ENCODE measurements around the gene ZNF618. TPM values are rescaled to one million over a fixed set of nuclear protein-coding genes. Genes with fewer than 3 reads are reported as not detected.

Gene ZNF618
- total and polyA plus RNA-seq, 9 donors, result 8.2 to 28.9 (median 18.3) TPM

DNA sequence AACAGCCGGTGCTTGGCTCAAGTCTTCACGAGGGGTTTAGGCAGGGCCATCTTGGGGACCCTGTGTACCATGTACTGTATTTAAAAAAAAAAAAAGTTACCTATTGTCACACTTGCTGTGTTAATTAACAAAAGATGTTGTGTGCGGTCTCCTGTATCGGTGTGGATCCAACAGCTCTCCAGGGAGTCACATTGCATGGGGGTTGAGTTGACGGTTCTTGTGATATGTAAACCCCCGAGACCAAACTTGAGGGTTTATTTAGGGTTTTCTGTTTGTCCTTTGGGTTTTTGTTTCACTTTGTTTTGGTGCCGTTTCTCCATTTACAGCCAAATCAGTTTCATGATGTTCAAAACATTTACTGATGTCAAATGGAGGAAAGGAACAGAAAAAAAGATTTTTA lies 179.8 kb downstream of the ZNF618 start:
- intact Hi-C loops (cut with DNase I), result no loop called here
- H3K4me3 ChIP-seq, result no peak overlapping the region
- H3K9me3 ChIP-seq, result no peaks in the 10 kb centered on the region
- H3K36me3 ChIP-seq, result no peaks in the 10 kb centered on the region
- TF ChIP-seq EP300 (IDR thresholded peaks at IDR 0.05), result no peak
- no peak for TF ChIP-seq POLR2A (IDR thresholded peaks at IDR 0.05)
- TF ChIP-seq CTCF (IDR thresholded peaks at IDR 0.05), result no peak
- H3K27ac ChIP-seq, result peak overlapping the region in 1 of 2 donors; percentile 30
- WGBS, 3 donors, result 34 to 71% (median 52%) methylated on average over 7 of the region's 7 CpGs
- no peaks in the 10 kb centered on the region for H3K27me3 ChIP-seq
- DNase-seq, result no peak
- H3K4me1 ChIP-seq (ENCODE audit: insufficient read depth), result peaks cover 15% of the 10 kb centered on the region

DNA sequence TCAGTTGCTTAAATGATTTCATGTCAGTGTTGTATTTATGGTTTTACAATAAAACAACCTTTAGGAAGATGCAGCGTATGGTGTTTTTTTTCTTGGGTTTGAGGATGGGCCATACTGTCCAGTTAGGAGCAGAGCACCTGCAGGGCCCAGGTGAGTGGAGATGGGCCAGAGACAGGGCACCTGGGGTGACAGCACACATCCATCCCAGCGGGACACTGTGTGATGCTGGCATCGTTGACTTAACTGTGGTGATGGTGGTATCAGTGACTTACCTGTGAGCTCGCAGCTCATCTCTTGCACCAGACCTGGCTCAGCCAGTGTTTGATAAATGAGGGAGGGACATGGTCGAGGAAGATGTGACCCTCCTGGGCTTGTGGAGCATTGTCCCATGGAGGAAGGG lies 180.4 kb downstream of the ZNF618 start:
- peaks cover 15% of the 10 kb centered on the region for H3K4me1 ChIP-seq (ENCODE audit: insufficient read depth)
- DNase-seq, result no peak
- no peak overlapping the region for H3K4me3 ChIP-seq
- no peaks in the 10 kb centered on the region for H3K9me3 ChIP-seq
- no peaks in the 10 kb centered on the region for H3K27me3 ChIP-seq
- no peak for TF ChIP-seq POLR2A (IDR thresholded peaks at IDR 0.05)
- no peak for TF ChIP-seq CTCF (IDR thresholded peaks at IDR 0.05)
- no peak for TF ChIP-seq EP300 (IDR thresholded peaks at IDR 0.05)
- intact Hi-C loops (cut with DNase I), result no loop called here
- H3K27ac ChIP-seq, result no peak overlapping the region
- H3K36me3 ChIP-seq, result no peaks in the 10 kb centered on the region
- WGBS, 3 donors, result 93 to 98% (median 96%) methylated on average over 5 of the region's 5 CpGs

DNA sequence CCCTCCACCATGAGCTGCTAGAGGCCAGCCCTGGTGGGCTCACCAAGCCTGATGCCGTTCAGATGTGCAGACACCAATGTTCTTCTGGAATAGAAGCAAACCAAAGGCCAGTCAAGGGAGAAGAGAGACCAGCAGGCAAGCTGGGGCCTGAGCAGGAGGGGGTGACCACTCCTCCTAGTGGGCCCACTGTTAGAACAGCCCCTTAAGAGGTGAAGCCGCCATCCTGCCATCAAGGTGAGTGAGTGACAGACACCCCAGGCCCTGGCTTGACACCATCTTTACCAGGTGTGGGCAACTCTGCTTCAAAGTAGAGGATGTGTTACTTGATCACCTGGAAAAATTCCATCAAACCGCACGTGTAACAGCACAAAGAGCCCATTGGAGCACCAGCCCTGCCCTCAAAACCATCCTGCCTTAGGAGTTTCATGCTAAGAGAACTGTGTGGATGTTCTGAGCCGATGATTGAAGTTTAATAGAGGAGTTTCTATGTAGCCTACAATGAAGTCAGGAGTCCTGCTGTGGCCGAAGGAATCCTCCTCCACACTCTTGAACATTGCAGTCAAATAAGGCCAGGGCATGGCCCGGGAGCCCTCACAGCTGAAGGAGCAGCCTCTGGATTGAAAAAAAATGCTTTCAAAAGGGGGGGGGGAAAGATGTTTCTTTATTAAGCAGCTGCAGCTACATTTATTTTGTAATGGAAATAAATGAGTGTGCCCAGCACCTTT lies 181.2 kb downstream of the ZNF618 start:
- WGBS, 3 donors, result 56 to 62% (median 60%) methylated on average over 7 of the region's 7 CpGs
- TF ChIP-seq CTCF (IDR thresholded peaks at IDR 0.05) (no peak), POLR2A (IDR thresholded peaks at IDR 0.05) (no peak), EP300 (IDR thresholded peaks at IDR 0.05) (no peak)
- Histone ChIP-seq H3K4me3 (no peak overlapping the region), H3K27ac (no peak overlapping the region), H3K36me3 (no peaks in the 10 kb centered on the region), H3K4me1 (ENCODE audit: insufficient read depth) (peaks cover 15% of the 10 kb centered on the region), H3K27me3 (no peaks in the 10 kb centered on the region), H3K9me3 (no peaks in the 10 kb centered on the region)
- DNase-seq, result peak in 1 of 5 donors; percentile 9
- intact Hi-C loops (cut with DNase I), result no loop called here

GRCh38 chr9:114058688-114059046 lies 182.6 kb downstream of the ZNF618 start:
- DNase-seq, result peak in 1 of 5 donors; percentile 11
- no peak overlapping the region for H3K4me3 ChIP-seq
- H3K27ac ChIP-seq, result no peak overlapping the region
- no peaks in the 10 kb centered on the region for H3K27me3 ChIP-seq
- intact Hi-C loops (cut with DNase I), result no loop called here
- TF ChIP-seq POLR2A (IDR thresholded peaks at IDR 0.05), result no peak
- TF ChIP-seq CTCF (IDR thresholded peaks at IDR 0.05), result no peak
- TF ChIP-seq EP300 (IDR thresholded peaks at IDR 0.05), result no peak
- no peaks in the 10 kb centered on the region for H3K36me3 ChIP-seq
- H3K9me3 ChIP-seq, result no peaks in the 10 kb centered on the region
- 84 to 89% (median 85%) methylated on average over 4 of the region's 4 CpGs for whole genome bisulfite sequencing, 3 donors
- peaks cover 15% of the 10 kb centered on the region for H3K4me1 ChIP-seq (ENCODE audit: insufficient read depth)

Data from ovary (tissue), 9 donors.